Tibial nerve (tissue), 4 donors: ENCODE measurements around the gene NELL2. TPM values are rescaled to one million over a fixed set of nuclear protein-coding genes. Genes with fewer than 3 reads are reported as not detected.
"Not testable (repeated sequence)": the region's sequence is repeated elsewhere in the genome, so short reads cannot be mapped to it uniquely, and the experiment has no call there.

Source experiments
- DNase-seq, 2 donors: peaks; one replicate each; pipeline ENCODE4 v3.0.0-alpha.2; 2019; ENCODE audit warnings: low spot score in 2 of 2
- H3K27ac ChIP-seq, 4 donors: fragments of 200-600 bp; sonication (generic) in 3 of 4; one replicate each; pipeline ENCODE4 v1.5.1; 2017 to 2019; ENCODE audit warnings: mild to moderate bottlenecking in 1 of 4
- H3K27me3 ChIP-seq, 2 donors: fragments of 200-600 bp; sonication (generic) in 1 of 2; one replicate each; pipeline versions ENCODE4 v1.5.1 to v1.6.0; 2017 to 2019
- H3K36me3 ChIP-seq, 3 donors: fragments of 200-600 bp; sonication (generic); one replicate each; pipeline ENCODE4 v1.5.1; 2018 to 2019
- H3K4me1 ChIP-seq, 4 donors: fragments of 200-600 bp; sonication (generic) in 3 of 4; one replicate each; pipeline ENCODE4 v1.5.1; 2017 to 2019
- H3K4me3 ChIP-seq, 4 donors: fragments of 200-600 bp; sonication (generic) in 3 of 4; one replicate each; pipeline ENCODE4 v1.5.1; 2017 to 2019; ENCODE audit warnings: mild to moderate bottlenecking in 1 of 4, moderate library complexity in 1 of 4
- H3K9me3 ChIP-seq, 4 donors: fragments of 200-600 bp; sonication (generic) in 3 of 4; one replicate each; pipeline ENCODE4 v1.5.1; 2017 to 2019
- EP300 ChIP-seq, 2 donors: sonication (generic); formaldehyde crosslinking; IDR thresholded peaks; one replicate each; pipeline ENCODE4 v1.6.1; 2017; ENCODE audit warnings: antibody characterized with exemption in 2 of 2, mild to moderate bottlenecking in 1 of 2
- POLR2A ChIP-seq, 2 donors: fragments of 450-650 bp; IDR thresholded peaks; one replicate each; pipeline ENCODE4 v1.6.1; 2017; ENCODE audit warnings: antibody characterized with exemption in 2 of 2, mild to moderate bottlenecking in 2 of 2, moderate library complexity in 2 of 2
- WGBS, 2 donors: methylation state at CpG; one replicate each; pipeline ENCODE4 v1.1.5; 2018; 5-methylcytosine and 5-hydroxymethylcytosine counted together
- total RNA-seq, 4 donors: library from RNA; depleted of rRNA; stranded (reverse); fragments of >200 nt; gene quantifications; one replicate each; pipeline ENCODE4 v1.1.0, GENCODE V29; 2016
- TF ChIP-seq, protein P1 (sequence below), 5 experiments: fragments of 200-600 bp in 3 of 5; fragments of 450-650 bp in 2 of 5; sonication (generic) in 3 of 5; IDR thresholded peaks; one replicate each; pipeline ENCODE4 v1.5.1; 2016 to 2019; ENCODE audit warnings: antibody characterized with exemption in 5 of 5, mild to moderate bottlenecking in 3 of 5, moderate library complexity in 2 of 5

NELL2 gene
- total RNA-seq, 4 donors from 2014 or later: 0.22 to 0.90 (median 0.63) TPM; not detected in 1

DNA sequence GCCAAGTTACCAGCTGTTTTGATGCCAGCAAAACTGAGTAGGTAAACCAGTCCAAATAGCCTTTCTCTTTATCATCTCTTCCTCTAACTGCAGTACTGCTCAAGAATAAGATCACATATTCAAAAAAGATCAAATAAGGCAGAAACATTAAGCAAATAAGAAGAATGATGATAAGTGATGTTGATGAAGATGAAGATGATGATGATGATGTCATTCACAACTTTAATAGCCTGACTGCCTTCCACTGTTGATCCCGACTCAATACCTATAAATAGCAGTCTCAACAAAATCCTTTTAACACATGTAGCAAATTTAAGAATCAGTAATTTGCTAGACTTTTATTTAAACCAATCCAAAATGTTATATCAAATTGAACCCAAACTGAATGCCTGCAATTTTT is 47.1 kb downstream of the NELL2 start:
- 35 to 38% methylated on average over 1 of the region's 1 CpG for WGBS, 2 donors
- H3K9me3 ChIP-seq: no peaks in the 10 kb centered on the region
- no peaks in the 10 kb centered on the region for H3K4me1 ChIP-seq
- H3K4me3 ChIP-seq: no peak overlapping the region
- TF ChIP-seq EP300 (IDR thresholded peaks at IDR 0.05): no peak
- TF ChIP-seq, protein P1, sequence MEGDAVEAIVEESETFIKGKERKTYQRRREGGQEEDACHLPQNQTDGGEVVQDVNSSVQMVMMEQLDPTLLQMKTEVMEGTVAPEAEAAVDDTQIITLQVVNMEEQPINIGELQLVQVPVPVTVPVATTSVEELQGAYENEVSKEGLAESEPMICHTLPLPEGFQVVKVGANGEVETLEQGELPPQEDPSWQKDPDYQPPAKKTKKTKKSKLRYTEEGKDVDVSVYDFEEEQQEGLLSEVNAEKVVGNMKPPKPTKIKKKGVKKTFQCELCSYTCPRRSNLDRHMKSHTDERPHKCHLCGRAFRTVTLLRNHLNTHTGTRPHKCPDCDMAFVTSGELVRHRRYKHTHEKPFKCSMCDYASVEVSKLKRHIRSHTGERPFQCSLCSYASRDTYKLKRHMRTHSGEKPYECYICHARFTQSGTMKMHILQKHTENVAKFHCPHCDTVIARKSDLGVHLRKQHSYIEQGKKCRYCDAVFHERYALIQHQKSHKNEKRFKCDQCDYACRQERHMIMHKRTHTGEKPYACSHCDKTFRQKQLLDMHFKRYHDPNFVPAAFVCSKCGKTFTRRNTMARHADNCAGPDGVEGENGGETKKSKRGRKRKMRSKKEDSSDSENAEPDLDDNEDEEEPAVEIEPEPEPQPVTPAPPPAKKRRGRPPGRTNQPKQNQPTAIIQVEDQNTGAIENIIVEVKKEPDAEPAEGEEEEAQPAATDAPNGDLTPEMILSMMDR (IDR thresholded peaks at IDR 0.05): no peak
- no peak for TF ChIP-seq POLR2A (IDR thresholded peaks at IDR 0.05)
- H3K27me3 ChIP-seq: no peaks in the 10 kb centered on the region
- no peak overlapping the region for H3K27ac ChIP-seq
- no peak for DNase-seq
- H3K36me3 ChIP-seq: no peaks in the 10 kb centered on the region

DNA sequence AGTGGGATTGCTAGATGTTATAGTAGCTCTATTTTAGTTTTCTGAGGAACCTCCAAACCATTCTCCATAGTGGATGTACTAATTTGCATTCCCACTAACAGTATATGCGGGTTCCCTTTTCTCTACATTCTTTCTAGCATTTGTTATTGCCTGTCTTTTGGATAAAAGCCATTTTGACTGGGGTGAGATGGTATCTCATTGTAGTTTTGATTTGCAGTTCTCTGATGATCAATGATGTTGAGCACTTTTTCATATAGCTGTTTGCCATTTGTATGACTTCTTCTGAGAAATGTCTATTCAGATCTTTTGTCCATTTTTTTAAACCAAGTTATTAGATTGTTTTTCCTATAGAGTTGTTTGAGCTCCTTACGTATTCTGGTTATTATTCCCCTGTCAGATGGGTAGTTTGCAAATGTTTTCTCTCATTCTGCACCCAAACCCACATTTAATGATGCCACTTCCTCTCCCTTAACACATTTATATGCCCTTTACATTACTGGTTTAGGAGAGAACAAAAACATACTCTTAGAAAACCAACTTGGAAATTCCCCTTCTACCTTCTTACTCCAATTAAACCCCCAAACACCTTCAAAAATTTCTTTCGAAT is 48.2 kb downstream of the NELL2 start:
- DNase-seq: no peak
- TF ChIP-seq EP300 (IDR thresholded peaks at IDR 0.05): no peak
- TF ChIP-seq POLR2A (IDR thresholded peaks at IDR 0.05): no peak
- TF ChIP-seq, protein P1 (IDR thresholded peaks at IDR 0.05): no peak
- no peaks in the 10 kb centered on the region for H3K27me3 ChIP-seq
- no peaks in the 10 kb centered on the region for H3K36me3 ChIP-seq
- WGBS, 2 donors: 85% methylated on average over 3 of the region's 3 CpGs
- H3K4me1 ChIP-seq: no peaks in the 10 kb centered on the region
- no peak overlapping the region for H3K4me3 ChIP-seq
- H3K9me3 ChIP-seq: no peaks in the 10 kb centered on the region
- H3K27ac ChIP-seq: no peak overlapping the region

DNA sequence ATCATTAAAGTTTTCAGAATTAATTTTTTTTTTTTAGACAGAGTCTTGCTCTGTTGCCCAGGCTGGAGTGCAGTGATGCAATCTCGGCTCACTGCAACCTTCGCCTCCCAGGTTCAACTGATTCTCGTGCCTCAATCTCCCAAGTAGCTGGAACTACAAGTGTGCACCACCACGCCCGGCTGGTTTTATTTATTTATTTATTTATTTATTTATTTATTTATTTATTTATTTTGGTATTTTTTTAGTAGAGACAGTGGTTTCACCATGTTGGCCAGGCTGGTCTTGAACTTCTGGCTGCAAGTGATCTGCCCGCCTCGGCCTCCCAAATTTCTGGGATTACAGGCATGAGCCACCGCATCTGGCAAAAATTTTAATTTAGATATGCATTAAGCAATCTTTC is 54.4 kb downstream of the NELL2 start:
- H3K27ac ChIP-seq, H3K27me3 ChIP-seq, H3K4me3 ChIP-seq, DNase-seq, H3K9me3 ChIP-seq, H3K36me3 ChIP-seq, H3K4me1 ChIP-seq: not testable (repeated sequence)
- 96 to 97% methylated on average over 8 of the region's 8 CpGs for WGBS, 2 donors

DNA sequence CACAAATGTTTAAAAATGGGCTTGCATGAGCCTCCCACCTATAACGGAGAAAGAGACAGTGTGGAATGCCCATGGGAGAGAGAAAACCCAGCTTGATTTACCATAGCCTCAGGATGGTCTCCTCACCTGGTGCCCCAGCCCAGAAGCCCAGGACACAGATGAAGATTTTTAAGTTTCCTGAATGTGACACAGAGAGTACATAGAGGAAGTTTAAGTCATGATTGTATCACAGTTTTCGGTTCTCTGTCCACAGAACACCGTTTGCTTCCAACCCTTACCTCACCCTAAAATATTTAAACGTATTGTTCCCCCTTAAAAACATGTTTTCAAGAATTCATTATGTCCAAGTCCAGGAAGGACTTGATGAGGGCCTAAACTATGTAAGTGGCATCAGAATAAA is 56.2 kb downstream of the NELL2 start:
- Histone ChIP-seq H3K4me1 (no peaks in the 10 kb centered on the region), H3K36me3 (no peaks in the 10 kb centered on the region), H3K27me3 (no peaks in the 10 kb centered on the region), H3K4me3 (no peak overlapping the region), H3K9me3 (no peaks in the 10 kb centered on the region), H3K27ac (no peak overlapping the region)
- TF ChIP-seq, protein P1 (IDR thresholded peaks at IDR 0.05): no peak
- no peak for TF ChIP-seq POLR2A (IDR thresholded peaks at IDR 0.05)
- no peak for TF ChIP-seq EP300 (IDR thresholded peaks at IDR 0.05)
- no peak for DNase-seq
- WGBS, 2 donors: 82 to 87% methylated on average over 4 of the region's 4 CpGs

DNA sequence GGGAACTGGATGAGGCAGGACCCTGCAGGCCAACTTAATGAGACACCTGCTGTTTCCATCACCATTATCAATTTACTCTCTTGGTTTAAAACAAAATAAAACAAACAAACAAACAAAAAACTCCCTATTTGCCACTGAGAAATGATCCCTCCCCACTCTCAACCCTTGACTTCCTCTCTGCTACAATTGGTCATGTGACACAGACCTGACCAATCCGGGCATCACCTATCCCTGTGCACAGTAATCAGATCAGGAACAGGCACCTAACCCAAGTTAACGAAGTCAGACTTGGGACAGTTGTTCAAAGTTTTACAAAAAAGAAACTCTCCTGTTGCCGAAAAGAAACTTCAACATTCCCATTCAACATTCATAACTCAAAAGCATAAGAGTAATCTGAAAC is 58.4 kb downstream of the NELL2 start:
- H3K4me1 ChIP-seq: no peaks in the 10 kb centered on the region
- no peak overlapping the region for H3K27ac ChIP-seq
- WGBS, 2 donors: 88 to 93% methylated on average over 3 of the region's 3 CpGs
- TF ChIP-seq POLR2A (IDR thresholded peaks at IDR 0.05): no peak
- TF ChIP-seq, protein P1 (IDR thresholded peaks at IDR 0.05): no peak
- TF ChIP-seq EP300 (IDR thresholded peaks at IDR 0.05): no peak
- no peaks in the 10 kb centered on the region for H3K9me3 ChIP-seq
- no peak for DNase-seq
- no peak overlapping the region for H3K4me3 ChIP-seq
- H3K27me3 ChIP-seq: no peaks in the 10 kb centered on the region
- H3K36me3 ChIP-seq: no peaks in the 10 kb centered on the region
